Suppressor macrophage (primary cell): ENCODE measurements around the gene RINT1.
A peak's percentile ranks its signal among the peaks of the same experiment; 100 is the strongest.
"Not testable (repeated sequence)": the region's sequence is repeated elsewhere in the genome, so short reads cannot be mapped to it uniquely, and the experiment has no call there.

Source experiments
- DNase-seq, 4 experiments: peaks; one replicate each; pipeline ENCODE4 v3.0.0-alpha.2; 2020 to 2022
- total RNA-seq, 17 experiments: gene quantifications; one replicate each; lab custom pipeline; 2026; ENCODE audit warnings: mixed read lengths in 6 of 17, inconsistent platforms in 3 of 17; lab: John Stamatoyannopoulos, UW

Gene RINT1
- 7.4 to 30.6 (median 22.1) reads per million in 17 experiments for total RNA-seq

DNA sequence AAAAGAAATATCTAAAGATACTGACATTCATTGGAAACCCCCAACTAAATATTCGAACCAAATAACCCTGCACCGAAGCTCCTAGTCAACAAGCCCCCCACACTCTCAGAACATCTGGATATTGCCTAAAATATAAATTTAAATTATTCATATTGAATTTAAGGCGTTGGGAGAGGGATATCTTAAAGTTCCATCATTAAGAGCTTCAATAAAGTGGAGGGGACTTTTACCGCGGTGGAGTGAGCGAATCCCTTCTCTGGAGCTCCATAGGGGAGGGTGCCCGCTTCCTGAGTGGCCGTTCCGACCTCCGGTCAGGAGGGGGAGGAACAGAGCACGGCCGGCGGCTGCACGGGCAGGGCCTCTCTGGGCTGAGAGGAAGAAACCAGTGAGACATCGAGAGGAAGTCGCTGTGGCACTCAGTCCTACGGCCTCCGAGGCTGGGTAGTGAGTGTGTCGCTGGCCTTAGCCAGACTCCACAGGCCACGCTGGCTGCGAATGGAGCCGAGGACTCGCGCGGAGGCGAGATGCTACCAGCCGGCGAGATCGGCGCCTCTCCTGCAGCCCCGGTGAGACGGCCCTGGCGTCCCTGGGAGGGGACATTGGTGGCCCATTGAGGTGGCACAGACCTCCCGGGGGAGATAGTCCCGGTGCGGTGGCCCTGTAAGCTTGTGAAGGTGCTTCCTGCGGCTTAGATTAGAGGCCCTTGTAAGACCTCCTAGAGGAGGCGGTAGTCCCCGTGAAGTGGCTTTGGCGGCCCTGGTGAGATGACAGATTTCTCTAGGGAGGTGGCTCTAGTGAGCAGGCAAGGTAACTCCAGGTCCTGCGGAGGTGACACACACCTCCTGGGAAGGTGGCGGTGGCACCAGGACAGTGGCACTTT, at the start of gene RINT1:
TSS of gene RINT1 (plus strand) at position 410 of the 880 bp plus-strand sequence. CDS start at position 525, 115 bp downstream.
- DNase-seq, result peak; percentile 96 to 97 (median 96)

DNA sequence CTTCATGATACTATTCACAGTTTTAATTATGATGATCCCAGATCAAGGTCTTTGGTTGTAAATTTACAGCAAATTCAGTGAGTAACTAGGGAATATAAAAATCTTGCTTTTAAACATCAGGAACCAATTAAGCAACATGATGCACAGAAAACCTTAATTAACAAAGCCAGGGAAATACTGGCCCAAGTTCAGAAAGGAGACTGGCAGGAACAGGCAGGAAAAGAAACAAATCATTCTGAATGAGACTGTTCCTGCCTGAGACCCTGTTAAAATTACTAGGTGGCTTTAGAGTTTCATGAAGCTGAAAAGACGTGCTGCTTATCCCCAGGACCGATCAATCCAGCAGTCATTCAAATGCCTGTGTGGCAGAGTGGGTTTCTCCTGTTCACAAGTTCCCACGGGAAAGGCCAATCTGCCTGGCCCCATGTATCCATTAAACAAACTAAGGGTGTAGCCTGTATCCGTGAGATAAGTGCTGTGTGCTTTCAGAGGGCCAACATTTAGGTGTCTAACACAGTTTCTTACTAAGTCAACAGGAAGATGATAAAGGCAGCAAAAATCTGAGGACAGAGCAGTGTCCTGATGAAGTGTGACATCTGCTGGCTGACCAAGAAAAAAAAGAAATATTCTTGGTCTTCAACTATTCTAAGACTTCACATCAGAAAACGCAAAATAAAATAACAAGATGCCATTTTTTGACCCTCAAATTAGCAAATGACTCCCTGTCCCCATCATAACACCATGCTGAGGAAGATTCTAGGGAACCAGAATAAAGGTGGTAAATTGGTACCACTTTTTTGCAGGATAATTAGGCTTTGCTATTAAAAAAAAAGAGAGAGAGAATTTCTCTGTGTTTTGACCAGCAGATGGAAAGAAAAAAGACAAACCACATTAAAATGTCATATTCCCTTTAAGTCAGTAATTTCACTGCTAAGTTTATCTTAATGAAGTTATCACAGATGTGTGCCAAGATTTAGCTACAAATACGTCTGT, 44.1 kb upstream of the RINT1 start:
- peak in 3 of 4 experiments; percentile 8 to 29 (median 15) for DNase-seq

DNA sequence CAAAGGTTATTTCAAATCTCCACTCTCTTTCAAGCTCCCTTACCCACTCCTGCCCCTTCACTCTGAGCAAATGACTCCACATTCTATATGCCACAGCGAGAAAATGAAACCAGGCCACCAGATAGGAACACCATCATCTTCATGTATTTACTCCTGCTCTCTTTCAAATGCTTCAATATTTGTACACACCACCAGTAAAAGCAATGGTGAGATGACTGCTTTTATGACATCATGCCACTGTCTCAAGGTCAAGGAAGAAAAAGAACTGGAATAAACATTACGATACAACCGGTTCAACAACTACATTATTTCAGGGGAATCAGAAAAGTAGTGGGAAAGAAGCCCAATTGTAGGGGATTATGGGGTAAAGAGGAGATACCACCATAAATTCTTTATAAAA, 42.6 kb upstream of the RINT1 start:
- no peak for DNase-seq

- no peak for DNase-seq
These were observed 38.6 kb upstream of the RINT1 start for GRCh38 chr7:105493196-105493922.

GRCh38 chr7:105493923-105494315, 38.1 kb upstream of the RINT1 start:
- DNase-seq, result no peak

- DNase-seq, result no peak
These were observed 35.5 kb upstream of the RINT1 start for GRCh38 chr7:105496521-105496920.

GRCh38 chr7:105497016-105497415, 35.0 kb upstream of the RINT1 start:
- no peak for DNase-seq

- no peak for DNase-seq
These were observed 29.8 kb upstream of the RINT1 start for GRCh38 chr7:105502173-105502572.

- peak in 3 of 4 experiments; percentile 27 to 47 (median 31) for DNase-seq
These were observed 19.6 kb upstream of the RINT1 start for GRCh38 chr7:105512415-105512814.

DNA sequence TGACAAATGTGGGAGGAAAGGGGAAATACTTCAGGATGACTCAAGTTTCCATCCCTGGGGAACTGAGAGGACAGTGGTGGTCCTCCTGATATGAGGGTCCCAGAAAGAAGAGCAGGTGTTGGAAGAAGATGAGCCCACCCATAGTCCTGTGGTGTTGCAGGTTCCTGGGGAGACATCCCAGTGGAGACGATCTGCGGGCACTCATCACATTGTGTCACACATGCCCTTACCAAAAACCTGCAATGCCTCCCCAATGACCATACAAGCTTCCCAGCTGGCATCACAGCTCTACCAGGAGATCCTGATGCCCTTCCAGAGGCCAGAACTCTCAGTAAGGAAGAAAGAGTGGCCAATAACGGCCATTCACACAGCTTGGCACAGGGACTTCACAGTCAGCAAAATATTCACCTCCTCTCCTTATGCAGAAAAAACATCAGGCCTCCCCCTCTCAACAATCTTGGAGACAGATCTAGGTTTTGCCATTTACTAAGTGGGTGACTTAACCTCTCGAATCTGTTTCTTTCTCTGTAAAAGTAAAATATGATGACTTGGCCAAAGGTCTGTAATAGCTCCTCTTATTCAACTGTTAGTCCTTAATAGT, 19.0 kb upstream of the RINT1 start:
- DNase-seq, result peak in 3 of 4 experiments; percentile 13 to 28 (median 14)

GRCh38 chr7:105515610-105516009, 16.4 kb upstream of the RINT1 start:
- not testable (repeated sequence) for DNase-seq

GRCh38 chr7:105519353-105519752, 12.6 kb upstream of the RINT1 start:
- DNase-seq, result no peak

GRCh38 chr7:105520620-105521019, 11.4 kb upstream of the RINT1 start:
- DNase-seq, result not testable (repeated sequence)

DNA sequence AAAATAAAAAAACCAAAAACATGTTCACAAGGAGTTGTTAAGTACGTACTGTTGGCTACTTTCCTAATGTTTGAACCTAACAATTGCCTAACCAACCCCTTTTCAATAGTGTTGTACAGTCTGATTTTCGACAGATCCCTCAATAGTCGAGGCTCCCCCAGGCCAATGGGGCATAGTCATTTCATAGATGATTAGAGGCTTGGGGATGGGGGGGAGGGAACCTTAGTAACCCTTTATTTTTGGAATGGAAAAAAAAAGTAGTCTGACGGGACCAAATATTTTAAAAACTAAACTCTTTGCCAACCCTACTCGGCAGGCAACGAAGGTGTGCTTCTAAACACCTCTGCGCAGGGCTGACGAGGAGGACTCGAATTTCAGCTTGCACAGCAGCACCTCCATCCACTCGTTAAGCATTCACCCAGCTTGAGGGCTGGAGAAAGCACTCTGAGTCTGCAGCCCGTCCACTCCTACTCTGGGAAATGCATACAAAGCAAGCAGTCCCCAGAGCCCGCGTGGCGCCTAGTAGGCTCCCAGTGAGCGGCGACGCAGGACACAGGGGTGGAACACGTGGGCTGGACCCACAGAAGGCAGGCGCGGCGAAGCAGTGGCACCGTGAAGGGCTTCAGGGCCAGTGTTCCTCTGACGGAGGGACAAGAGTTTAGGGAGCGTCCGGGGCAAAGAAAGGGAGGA, 10.8 kb upstream of the RINT1 start:
- DNase-seq, result peak; percentile 60 to 86 (median 77)

DNA sequence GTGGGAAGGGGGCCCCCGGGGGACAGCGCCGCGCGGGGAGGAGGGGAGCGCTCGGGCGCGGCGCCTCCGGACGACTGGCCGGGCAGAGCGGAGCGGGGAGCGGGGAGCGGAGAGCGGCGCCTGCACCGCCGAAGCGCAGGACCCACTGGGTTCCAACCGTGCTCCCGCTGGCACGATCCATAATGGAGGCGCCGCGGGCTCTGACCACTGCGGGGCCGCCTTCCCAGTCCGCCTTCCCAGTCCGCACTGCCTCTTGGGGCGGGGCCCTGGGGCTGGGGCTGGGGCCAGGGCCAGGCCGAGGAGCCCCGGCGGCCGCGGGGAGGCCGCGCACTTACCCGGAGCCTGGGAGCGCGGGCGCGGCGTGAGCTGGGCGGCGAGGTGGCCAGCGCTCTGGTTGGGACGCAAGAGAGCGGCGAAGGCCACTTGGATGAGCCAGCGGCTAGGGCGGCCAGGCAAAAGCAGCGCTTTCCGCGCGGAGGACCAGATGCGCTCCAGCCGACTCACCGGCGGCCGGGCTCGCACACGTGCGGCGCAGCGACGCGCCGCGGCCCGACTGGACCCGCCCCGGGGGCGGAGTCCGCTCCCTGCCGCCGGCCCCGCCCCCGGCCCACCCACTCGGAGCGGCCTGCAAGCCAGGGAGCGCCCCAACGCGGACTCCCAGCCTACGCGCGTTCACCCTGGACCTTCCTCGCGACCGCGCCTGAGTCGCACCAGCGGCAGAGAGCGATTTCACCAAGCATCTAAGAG, 10.1 kb upstream of the RINT1 start, which contains the start of gene PUS7:
TSS of gene PUS7 (minus strand) at position 555 of the 747 bp plus-strand sequence. CDS start 13,759 bp downstream, outside the sequence.
- DNase-seq, result peak; percentile 92 to 97 (median 96)

DNA sequence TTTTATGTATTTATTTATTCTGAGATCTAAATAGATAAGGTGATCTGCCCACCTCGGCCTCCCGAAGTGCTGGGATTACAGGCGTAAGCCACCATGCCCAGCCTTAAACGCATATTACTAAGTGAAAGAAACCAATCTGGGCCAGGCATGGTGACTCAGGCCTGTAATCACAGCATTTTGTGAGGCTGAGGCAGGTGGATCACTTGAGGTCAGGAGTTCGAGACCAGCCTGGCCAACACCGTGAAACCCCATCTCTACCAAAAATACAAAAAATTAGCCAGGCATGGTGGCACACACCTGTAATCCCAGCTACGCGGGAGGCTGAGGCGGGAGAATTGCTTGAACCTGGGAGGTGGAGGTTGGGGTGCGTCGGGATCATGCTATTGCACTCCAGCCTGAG, 7.6 kb upstream of the RINT1 start:
- not testable (repeated sequence) for DNase-seq

DNA sequence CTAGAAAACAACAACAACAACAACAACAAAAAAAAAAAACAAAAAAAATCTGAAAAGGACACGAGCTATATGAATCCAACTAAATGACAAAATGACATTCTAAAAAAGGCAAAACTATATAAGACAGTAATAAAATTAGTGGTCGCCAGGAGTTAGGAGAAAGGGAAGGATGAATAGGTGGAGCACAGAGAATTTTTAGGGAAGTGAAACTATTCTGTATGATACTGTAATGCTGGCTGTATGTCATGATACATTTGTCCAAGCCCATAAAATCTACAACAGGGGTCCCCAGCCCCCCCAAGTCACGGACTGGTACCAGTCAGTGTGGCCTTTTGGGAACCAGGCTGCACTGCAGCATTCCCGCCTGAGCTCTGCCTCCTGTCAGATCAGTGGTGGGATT, 7.2 kb upstream of the RINT1 start:
- DNase-seq, result peak in 2 of 4 experiments; percentile 16 to 35

DNA sequence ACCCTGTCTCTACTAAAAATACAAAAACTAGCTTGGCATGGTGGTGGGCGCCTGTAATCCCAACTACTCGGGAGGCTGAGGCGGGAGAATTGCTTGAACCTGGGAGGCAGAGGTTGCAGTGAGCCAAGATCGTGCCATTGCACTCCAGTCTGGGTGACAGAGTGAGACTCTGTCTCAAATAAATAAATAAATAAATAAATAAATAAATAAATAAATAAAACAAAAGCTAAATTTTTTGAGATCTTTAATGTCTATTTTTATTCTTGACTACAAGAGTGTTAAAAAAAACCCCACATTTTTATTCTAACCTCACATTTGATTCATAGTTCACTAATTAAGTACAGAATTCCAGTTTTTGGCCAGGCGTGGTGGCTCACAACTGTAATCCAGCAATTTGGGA, 4.3 kb upstream of the RINT1 start:
- not testable (repeated sequence) for DNase-seq

GRCh38 chr7:105530126-105530525, 1.9 kb upstream of the RINT1 start:
- no peak for DNase-seq

DNA sequence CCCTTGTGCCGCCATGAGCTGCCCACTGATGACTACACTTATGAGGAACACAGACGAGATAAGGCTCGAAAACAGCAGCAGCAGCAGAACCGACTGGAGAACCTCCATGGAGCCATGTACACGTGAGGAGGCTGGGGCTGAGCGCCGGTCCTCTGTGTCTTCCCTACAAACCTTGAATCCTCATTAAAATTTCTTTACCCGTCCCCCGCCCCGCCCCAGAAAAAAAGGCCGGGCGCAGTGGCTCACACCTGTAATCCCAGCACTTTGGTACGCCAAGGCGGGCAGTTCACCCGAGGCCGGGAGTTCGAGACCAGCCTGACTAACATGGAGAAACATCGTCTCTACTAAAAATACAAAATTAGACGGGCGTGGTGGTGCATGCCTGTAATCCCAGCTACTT, 1.5 kb upstream of the RINT1 start:
- DNase-seq, result no peak
